NK-92 treated with Interleukin-12 subunit alpha and Interleukin-12 subunit beta, amount 100 ng/mL, for 24 hours (cell line): ENCODE measurements around the gene NUDT3.
"Not testable (repeated sequence)": the region's sequence is repeated elsewhere in the genome, so short reads cannot be mapped to it uniquely, and the experiment has no call there.

ENCODE experiments used
- DNase-seq: peaks from one replicate; lab custom pipeline; 2025; lab: John Stamatoyannopoulos, UW

The NUDT3 gene

GRCh38 chr6:34393191-34393965 lies 909 bp upstream of the NUDT3 start:
- DNase-seq: no peak

GRCh38 chr6:34391786-34392496 lies 528 bp downstream of the NUDT3 start:
- DNase-seq: peak; percentile 71

- no peak for DNase-seq
Measured at GRCh38 chr6:34391473-34391785, 1.0 kb downstream of the NUDT3 start.

- DNase-seq: no peak
Measured at GRCh38 chr6:34390531-34391472, 1.7 kb downstream of the NUDT3 start.

GRCh38 chr6:34389034-34389433 lies 3.4 kb downstream of the NUDT3 start:
- no peak for DNase-seq

GRCh38 chr6:34388421-34388820 lies 4.0 kb downstream of the NUDT3 start:
- DNase-seq: no peak

GRCh38 chr6:34386316-34387137 lies 5.9 kb downstream of the NUDT3 start:
- no peak for DNase-seq

GRCh38 chr6:34385793-34386195 lies 6.7 kb downstream of the NUDT3 start:
- DNase-seq: no peak

GRCh38 chr6:34384321-34385153 lies 7.9 kb downstream of the NUDT3 start:
- no peak for DNase-seq

GRCh38 chr6:34383656-34384320 lies 8.7 kb downstream of the NUDT3 start:
- no peak for DNase-seq

GRCh38 chr6:34383161-34383631 lies 9.3 kb downstream of the NUDT3 start:
- DNase-seq: no peak

- DNase-seq: no peak
Measured at GRCh38 chr6:34381081-34381480, 11.4 kb downstream of the NUDT3 start.

- DNase-seq: no peak
Measured at GRCh38 chr6:34378470-34378869, 14.0 kb downstream of the NUDT3 start.

GRCh38 chr6:34377984-34378383 lies 14.5 kb downstream of the NUDT3 start:
- no peak for DNase-seq

- not testable (repeated sequence) for DNase-seq
Measured at GRCh38 chr6:34377571-34377970, 14.9 kb downstream of the NUDT3 start.

- DNase-seq: no peak
Measured at GRCh38 chr6:34375833-34376232, 16.6 kb downstream of the NUDT3 start.

GRCh38 chr6:34374508-34374907 lies 18.0 kb downstream of the NUDT3 start:
- no peak for DNase-seq

GRCh38 chr6:34374069-34374468 lies 18.4 kb downstream of the NUDT3 start:
- DNase-seq: no peak

GRCh38 chr6:34373511-34373910 lies 19.0 kb downstream of the NUDT3 start:
- no peak for DNase-seq

- DNase-seq: not testable (repeated sequence)
Measured at GRCh38 chr6:34371865-34372264, 20.6 kb downstream of the NUDT3 start.
